ENCODE measurements around the gene NEK4.

DNA sequence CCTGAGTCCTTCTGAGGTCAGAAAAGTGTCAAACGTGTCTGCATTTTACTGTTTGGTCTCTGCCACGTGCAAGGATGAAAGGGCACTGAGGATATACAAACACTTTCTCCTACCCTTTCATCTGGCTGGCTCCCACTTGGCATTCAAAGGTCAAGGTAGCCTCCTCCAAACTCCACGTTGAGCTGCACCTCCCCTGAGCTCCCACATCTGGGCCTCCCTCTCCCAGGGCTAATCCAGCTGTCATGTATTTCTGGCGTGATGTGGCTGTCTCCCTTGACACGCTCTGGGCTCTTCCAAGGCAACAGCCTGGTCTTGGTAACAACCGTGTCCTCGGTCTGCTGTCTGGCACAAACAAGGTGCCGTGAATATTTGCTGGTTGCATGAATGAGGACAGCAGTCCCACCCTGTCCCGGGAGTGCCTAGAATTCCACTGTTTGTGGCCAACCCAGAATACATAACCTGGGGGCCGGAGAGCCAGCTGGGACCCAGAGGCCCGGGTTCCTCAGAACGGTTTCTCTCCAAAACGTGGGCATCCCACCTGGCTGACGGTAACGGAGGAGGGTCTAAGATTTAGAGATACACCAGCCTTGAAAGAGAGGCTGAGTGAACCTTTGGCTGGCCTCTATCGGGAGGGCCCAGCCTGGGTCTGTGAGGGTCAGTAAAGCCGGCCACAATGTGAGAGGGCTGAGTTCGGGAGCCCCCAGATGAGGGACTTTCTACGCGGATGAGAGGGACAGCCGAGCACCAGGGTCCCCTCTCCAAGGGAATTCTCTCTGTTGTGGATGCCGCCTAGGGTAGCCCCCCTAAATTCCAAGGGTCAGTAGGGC lies 65.9 kb downstream of the NEK4 start:
- no peak for TF ChIP-seq RXRA (IDR thresholded peaks at IDR 0.05; ENCODE audit: borderline replicate concordance, low read depth)
- TF ChIP-seq, protein P1, sequence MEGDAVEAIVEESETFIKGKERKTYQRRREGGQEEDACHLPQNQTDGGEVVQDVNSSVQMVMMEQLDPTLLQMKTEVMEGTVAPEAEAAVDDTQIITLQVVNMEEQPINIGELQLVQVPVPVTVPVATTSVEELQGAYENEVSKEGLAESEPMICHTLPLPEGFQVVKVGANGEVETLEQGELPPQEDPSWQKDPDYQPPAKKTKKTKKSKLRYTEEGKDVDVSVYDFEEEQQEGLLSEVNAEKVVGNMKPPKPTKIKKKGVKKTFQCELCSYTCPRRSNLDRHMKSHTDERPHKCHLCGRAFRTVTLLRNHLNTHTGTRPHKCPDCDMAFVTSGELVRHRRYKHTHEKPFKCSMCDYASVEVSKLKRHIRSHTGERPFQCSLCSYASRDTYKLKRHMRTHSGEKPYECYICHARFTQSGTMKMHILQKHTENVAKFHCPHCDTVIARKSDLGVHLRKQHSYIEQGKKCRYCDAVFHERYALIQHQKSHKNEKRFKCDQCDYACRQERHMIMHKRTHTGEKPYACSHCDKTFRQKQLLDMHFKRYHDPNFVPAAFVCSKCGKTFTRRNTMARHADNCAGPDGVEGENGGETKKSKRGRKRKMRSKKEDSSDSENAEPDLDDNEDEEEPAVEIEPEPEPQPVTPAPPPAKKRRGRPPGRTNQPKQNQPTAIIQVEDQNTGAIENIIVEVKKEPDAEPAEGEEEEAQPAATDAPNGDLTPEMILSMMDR (IDR thresholded peaks at IDR 0.05), result no peak
- TF ChIP-seq, protein P2, sequence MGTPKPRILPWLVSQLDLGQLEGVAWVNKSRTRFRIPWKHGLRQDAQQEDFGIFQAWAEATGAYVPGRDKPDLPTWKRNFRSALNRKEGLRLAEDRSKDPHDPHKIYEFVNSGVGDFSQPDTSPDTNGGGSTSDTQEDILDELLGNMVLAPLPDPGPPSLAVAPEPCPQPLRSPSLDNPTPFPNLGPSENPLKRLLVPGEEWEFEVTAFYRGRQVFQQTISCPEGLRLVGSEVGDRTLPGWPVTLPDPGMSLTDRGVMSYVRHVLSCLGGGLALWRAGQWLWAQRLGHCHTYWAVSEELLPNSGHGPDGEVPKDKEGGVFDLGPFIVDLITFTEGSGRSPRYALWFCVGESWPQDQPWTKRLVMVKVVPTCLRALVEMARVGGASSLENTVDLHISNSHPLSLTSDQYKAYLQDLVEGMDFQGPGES (IDR thresholded peaks at IDR 0.05; ENCODE audit: low read depth, low read length), result no peak
